Astrocyte of the hippocampus (primary cell): ENCODE data around the gene OBSCN.

Experiments used
- DNase-seq: peaks from one replicate; pipeline ENCODE4 v3.0.0; 2011; ENCODE audit warnings: low read depth, low spot score

Gene OBSCN

GRCh38 chr1:228308085-228308601 is 100.3 kb downstream of the OBSCN start:
- DNase-seq, result no peak

GRCh38 chr1:228308628-228309325 is 100.9 kb downstream of the OBSCN start:
- no peak for DNase-seq

GRCh38 chr1:228309326-228310067 is 101.7 kb downstream of the OBSCN start:
- no peak for DNase-seq

GRCh38 chr1:228310162-228310792 is 102.4 kb downstream of the OBSCN start:
- DNase-seq, result no peak

- DNase-seq, result no peak
Measured at GRCh38 chr1:228311091-228311490, 103.2 kb downstream of the OBSCN start.

- no peak for DNase-seq
Measured at GRCh38 chr1:228312136-228312764, 104.4 kb downstream of the OBSCN start.

- no peak for DNase-seq
Measured at GRCh38 chr1:228313536-228314277, 105.9 kb downstream of the OBSCN start.

GRCh38 chr1:228314315-228314657 is 106.4 kb downstream of the OBSCN start:
- no peak for DNase-seq

- no peak for DNase-seq
Measured at GRCh38 chr1:228314658-228315483, 107.0 kb downstream of the OBSCN start.

- DNase-seq, result no peak
Measured at GRCh38 chr1:228315484-228315944, 107.7 kb downstream of the OBSCN start.

- DNase-seq, result no peak
Measured at GRCh38 chr1:228315945-228316588, 108.2 kb downstream of the OBSCN start.

- DNase-seq, result no peak
Measured at GRCh38 chr1:228316589-228317387, 108.9 kb downstream of the OBSCN start.

GRCh38 chr1:228317411-228317828 is 109.6 kb downstream of the OBSCN start:
- DNase-seq, result no peak

GRCh38 chr1:228317891-228318810 is 110.3 kb downstream of the OBSCN start:
- no peak for DNase-seq

GRCh38 chr1:228318823-228319241 is 111.0 kb downstream of the OBSCN start:
- no peak for DNase-seq

- DNase-seq, result no peak
Measured at GRCh38 chr1:228319352-228320088, 111.7 kb downstream of the OBSCN start.

- DNase-seq, result no peak
Measured at GRCh38 chr1:228320394-228320793, 112.5 kb downstream of the OBSCN start.
